ENCODE data around the gene FPR3. TPM values are rescaled to one million over a fixed set of nuclear protein-coding genes. Genes with fewer than 3 reads are reported as not detected.

Gene FPR3
- total RNA-seq, 1 donor from 2014 or later = not detected

- TF ChIP-seq CTCF (IDR thresholded peaks at IDR 0.05; ENCODE audit: unreplicated experiment) = no peak
- no peaks in the 10 kb centered on the region for H3K4me1 Mint-ChIP-seq
- no peak overlapping the region for H3K4me3 Mint-ChIP-seq
- H3K36me3 Mint-ChIP-seq = no peaks in the 10 kb centered on the region
- no peak for DNase-seq (ENCODE audit: low spot score in 2 of 2, unreplicated experiment in 2 of 2)
- no peak overlapping the region for H3K27ac Mint-ChIP-seq
- H3K27me3 Mint-ChIP-seq (ENCODE audit: low read depth) = no peaks in the 10 kb centered on the region
- H3K9me3 Mint-ChIP-seq = peaks cover 48% of the 10 kb centered on the region
Observed at GRCh38 chr19:51754109-51754508, 40.8 kb upstream of the FPR3 start.

- DNase-seq (ENCODE audit: low spot score in 2 of 2, unreplicated experiment in 2 of 2) = no peak
- Mint-ChIP-seq H3K4me1 (no peaks in the 10 kb centered on the region), H3K27ac (no peak overlapping the region), H3K9me3 (peaks cover 48% of the 10 kb centered on the region), H3K27me3 (ENCODE audit: low read depth) (no peaks in the 10 kb centered on the region), H3K36me3 (no peaks in the 10 kb centered on the region), H3K4me3 (no peak overlapping the region)
- TF ChIP-seq CTCF (IDR thresholded peaks at IDR 0.05; ENCODE audit: unreplicated experiment) = no peak
Observed at GRCh38 chr19:51754770-51755169, 40.2 kb upstream of the FPR3 start.

DNA sequence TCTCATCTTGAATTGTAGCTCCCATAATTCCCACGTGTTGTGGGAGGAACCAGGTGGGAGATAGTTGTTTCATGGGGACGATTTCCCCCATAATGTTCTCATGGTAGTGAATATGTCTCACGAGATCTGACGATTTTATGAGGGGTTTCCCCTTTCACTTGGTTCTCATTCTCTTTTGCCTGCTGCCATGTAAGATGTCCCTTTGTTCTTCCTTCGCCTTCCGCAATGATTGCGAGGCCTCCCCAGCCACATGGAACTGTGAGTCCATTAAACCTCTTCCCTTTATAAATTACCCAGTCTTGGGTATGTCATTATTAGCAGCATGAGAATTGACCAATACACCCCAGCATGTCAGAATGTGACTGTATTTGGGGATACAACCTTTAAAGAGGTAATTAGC lies 39.4 kb upstream of the FPR3 start:
- Mint-ChIP-seq H3K4me3 (no peak overlapping the region), H3K9me3 (peaks cover 48% of the 10 kb centered on the region), H3K36me3 (no peaks in the 10 kb centered on the region), H3K27ac (no peak overlapping the region), H3K27me3 (ENCODE audit: low read depth) (no peaks in the 10 kb centered on the region), H3K4me1 (no peaks in the 10 kb centered on the region)
- DNase-seq (ENCODE audit: low spot score in 2 of 2, unreplicated experiment in 2 of 2) = no peak
- TF ChIP-seq CTCF (IDR thresholded peaks at IDR 0.05; ENCODE audit: unreplicated experiment) = no peak

DNA sequence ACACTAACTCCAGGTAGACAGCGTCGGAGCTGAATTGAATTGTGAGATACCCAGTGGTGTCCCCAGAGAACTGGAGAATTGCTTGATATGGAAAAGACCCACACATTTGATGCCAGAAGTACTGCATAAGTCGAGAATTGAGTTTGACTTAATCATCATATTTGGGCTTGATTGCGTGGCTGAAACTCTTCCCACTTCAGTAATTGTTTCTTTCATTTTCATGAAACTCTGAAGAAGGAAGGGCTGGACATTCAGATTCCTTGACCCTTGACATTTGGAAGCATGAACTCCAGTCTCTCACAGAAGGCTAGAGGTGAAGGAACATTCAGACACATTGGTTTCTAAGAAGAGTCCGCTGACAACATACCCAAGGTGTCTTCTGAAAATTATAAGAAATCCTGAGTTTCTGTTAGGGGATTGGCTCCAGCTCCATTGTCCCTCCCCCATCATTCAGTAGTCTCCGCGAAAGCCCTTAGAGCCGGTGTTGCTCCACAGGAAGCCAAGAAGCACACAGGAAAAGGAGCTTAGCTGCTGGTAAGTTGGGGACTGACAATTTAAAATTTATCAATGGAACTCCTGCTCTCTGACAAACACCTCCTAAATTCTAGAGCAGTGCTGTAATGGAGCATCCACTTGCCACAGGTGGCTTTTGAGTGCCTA lies 34.1 kb upstream of the FPR3 start, which contains the start of gene FPR2:
TSS of gene FPR2 (plus strand) at position 484 of the 660 bp plus-strand sequence. CDS start 7,479 bp downstream, outside the sequence.
- no peak for TF ChIP-seq CTCF (IDR thresholded peaks at IDR 0.05; ENCODE audit: unreplicated experiment)
- Mint-ChIP-seq H3K36me3 (no peaks in the 10 kb centered on the region), H3K9me3 (peaks cover 37% of the 10 kb centered on the region), H3K4me1 (no peaks in the 10 kb centered on the region), H3K27ac (no peak within 1 kb of the TSS), H3K4me3 (no peak within 1 kb of the TSS), H3K27me3 (ENCODE audit: low read depth) (peaks cover 5% of the 10 kb centered on the region)
- DNase-seq (ENCODE audit: low spot score in 2 of 2, unreplicated experiment in 2 of 2) = no peak

- Mint-ChIP-seq H3K4me1 (no peaks in the 10 kb centered on the region), H3K9me3 (peaks cover 28% of the 10 kb centered on the region), H3K4me3 (no peak overlapping the region), H3K27me3 (ENCODE audit: low read depth) (peaks cover 5% of the 10 kb centered on the region), H3K27ac (no peak overlapping the region), H3K36me3 (no peaks in the 10 kb centered on the region)
- no peak for DNase-seq (ENCODE audit: low spot score in 2 of 2, unreplicated experiment in 2 of 2)
- TF ChIP-seq CTCF (IDR thresholded peaks at IDR 0.05; ENCODE audit: unreplicated experiment) = no peak
Observed at GRCh38 chr19:51761696-51762095, 33.3 kb upstream of the FPR3 start.
